SK-N-MC (cell line): Measurements from ENCODE around the gene AHSG.

Experiments used
- EZH2 ChIP-seq: fragments of 200-600 bp; sonication (generic); IDR thresholded peaks from one replicate; pipeline ENCODE4 v1.6.1; 2017; ENCODE audit warnings: antibody characterized with exemption
- FOXP2 ChIP-seq: optimal IDR thresholded peaks from 2 replicates; pipeline ENCODE3; 2011; ENCODE audit warnings: mild to moderate bottlenecking, moderate library complexity; ENCODE audit not compliant: insufficient read depth; ENCODE audit errors: extremely low read length, control extremely low read depth
- POLR2AphosphoS5 ChIP-seq: IDR thresholded peaks from 2 replicates; pipeline ENCODE4 v1.6.1; 2012; ENCODE audit warnings: mild to moderate bottlenecking, low read depth, low read length, borderline replicate concordance

DNA sequence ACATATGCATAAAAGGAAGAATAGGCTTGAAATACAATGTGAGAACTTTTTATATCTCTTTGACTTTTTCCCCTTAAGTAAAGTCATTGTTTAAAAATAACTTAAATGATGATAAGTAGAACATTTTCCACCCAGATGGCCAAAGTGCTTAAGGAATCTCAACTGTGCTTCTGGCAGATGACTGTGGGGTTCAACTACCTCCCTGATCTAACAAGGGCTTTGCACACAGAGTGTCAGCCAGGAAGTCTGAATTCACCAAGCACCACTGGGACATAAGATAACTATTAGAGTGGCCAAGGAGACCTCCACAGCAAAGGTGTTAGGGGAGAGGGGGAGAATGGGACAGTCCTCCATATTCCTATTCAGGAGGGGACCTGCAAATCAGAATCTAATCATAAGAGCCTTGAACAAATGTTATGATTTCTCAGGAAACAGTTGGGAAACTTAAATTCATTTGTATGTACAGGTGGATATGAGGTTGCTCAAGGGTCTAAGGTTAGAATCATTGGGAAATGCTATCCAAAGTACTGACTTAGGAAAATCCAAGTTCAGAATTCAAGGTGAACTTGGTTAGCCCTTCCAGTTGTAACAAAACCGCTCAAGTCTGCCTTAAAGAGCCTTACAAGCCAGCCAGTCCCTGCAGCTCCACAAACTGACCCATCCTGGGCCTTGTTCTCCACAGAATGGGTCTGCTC is 27.1 kb downstream of the AHSG start, which contains the start of gene FETUB:
- TF ChIP-seq EZH2, result no peak
- no peak for TF ChIP-seq POLR2AphosphoS5
- no peak for TF ChIP-seq FOXP2
